Mammary microvascular endothelial cell (primary cell): ENCODE results near the gene CCDC85A. TPM values are rescaled to one million over a fixed set of nuclear protein-coding genes. Genes with fewer than 3 reads are reported as not detected.

Experiments used
- total RNA-seq: library from RNA; depleted of rRNA; stranded (reverse); fragments of >200 nt; gene quantifications from 2 replicates; pipeline ENCODE4 v1.2.3, GENCODE V29; 2015

The CCDC85A gene
- 10.7 and 12.7 TPM in 2 replicates for total RNA-seq

DNA sequence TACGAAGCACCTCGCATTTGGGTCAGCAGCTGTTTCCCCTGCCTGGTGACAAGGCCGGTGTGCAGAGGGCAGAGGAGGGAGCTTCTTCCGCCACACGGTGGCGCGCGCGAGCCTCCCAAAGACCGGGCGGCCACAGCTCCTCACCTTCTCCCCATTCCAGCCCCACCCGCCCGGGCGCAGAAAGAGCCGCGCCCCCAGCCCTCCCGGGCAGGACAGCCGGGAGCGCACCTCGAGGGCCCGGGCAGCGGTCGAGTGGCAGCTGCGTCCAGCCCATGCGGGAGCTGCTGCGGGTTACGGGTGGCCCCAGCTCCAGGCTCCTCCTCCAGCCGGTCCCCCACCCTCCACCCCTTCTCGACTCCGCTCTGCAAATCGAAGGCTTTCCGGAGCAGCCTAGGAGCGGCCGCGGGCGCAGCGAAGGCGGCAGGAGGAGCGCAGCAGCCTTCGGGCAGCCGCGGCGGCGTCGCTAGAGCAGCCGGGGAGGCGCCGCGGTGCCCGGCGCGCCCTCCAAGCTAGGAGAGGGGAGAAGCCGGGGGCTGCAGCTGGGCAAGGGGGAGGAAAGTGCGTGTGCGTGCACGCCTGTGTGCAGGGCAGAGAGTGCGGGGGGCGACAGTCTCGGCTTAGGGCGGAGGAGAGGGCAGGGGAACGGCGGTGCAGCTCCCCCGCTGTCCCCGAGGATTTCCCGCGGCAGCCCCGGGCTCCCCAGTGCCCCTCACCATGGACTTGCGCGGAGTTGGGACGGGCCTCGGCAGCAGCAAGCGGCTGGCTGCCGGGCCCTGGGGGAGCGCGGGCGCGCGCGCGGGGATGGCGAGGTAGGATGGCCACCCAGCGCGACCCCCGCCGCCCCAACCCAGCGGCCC is at the start of gene CCDC85A:
Gene CCDC85A (plus strand): TSS at position 348 of the 857 bp plus-strand sequence. CDS start 635 bp downstream, outside the sequence.

